Measurements from ENCODE around the gene CNBP. TPM values are rescaled to one million over a fixed set of nuclear protein-coding genes. Genes with fewer than 3 reads are reported as not detected.

Gene CNBP
- total and polyA plus RNA-seq, 9 of the 15 experiments (the other 6 are each of a cell fraction or from before 2014, with no cell fraction given) = 284 to 717 (median 412) TPM

- H3K27me3 ChIP-seq (ENCODE audit: control insufficient read depth in 2 of 2, insufficient read depth in 2 of 2, low read length in 2 of 2) = no peaks in the 10 kb centered on the region
- H3K4me3 ChIP-seq = no peak overlapping the region
- peaks cover 37% of the 10 kb centered on the region; the same call in 2 of the 3 replicates for H3K36me3 ChIP-seq (ENCODE audit: control insufficient read depth, insufficient read depth, low read length)
- no TSS peak for BruUV-seq (replicated peaks)
- H2AFZ ChIP-seq (ENCODE audit: low read depth, low read length) = no peak overlapping the region
- in situ Hi-C loops (cut with MboI) (no loop called here), intact Hi-C loops (cut with micrococcal nuclease) (no loop called here)
- H3K4me2 ChIP-seq (ENCODE audit: insufficient read depth, low read length) = no peak overlapping the region
- CTCF ChIA-PET (ENCODE audit: low intra/inter-chr PET ratio) = no interaction called here
- H3K9me3 ChIP-seq (replicated peaks; ENCODE audit: control insufficient read depth, insufficient read depth, low read depth, low read length) = no peaks in the 10 kb centered on the region
- FAIRE-seq = no peak
- POLR2A ChIA-PET = interaction anchor here (0.6 to 1.3 kb wide), 3 partner anchors 9 to 245 kb away, joined by 3 read pairs; no protein-coding TSS in a partner anchor
- no peaks in the 10 kb centered on the region for H4K20me1 ChIP-seq (replicated peaks; ENCODE audit: control insufficient read depth, insufficient read depth, low read length)
- H3K9me1 ChIP-seq (ENCODE audit: control insufficient read depth, insufficient read depth, low read length) = no peaks in the 10 kb centered on the region
- 89% methylated on average over 3 of the region's 16 CpGs for WGBS (ENCODE audit: insufficient coverage, low coverage, missing lambda C conversion rate)
- no peak overlapping the region for H3K27ac ChIP-seq (ENCODE audit: extremely low read depth, low read depth, low read length)
- no peak for DNase-seq (ENCODE audit: extremely low read depth in 1 of 4, low spot score in 3 of 4)
- peak; percentile 51; the same call in 1 of the 2 replicates for TF ChIP-seq POLR2G (IDR thresholded peaks at IDR 0.05; ENCODE audit: low read depth, low read length)
- no peak for TF ChIP-seq YBX1 (IDR thresholded peaks at IDR 0.05)
- no peaks in the 10 kb centered on the region for H3K79me2 ChIP-seq (ENCODE audit: control insufficient read depth, insufficient read depth, low read length)
- no peak for ATAC-seq
- H3K4me1 ChIP-seq (replicated peaks in 1 of 2; ENCODE audit: control insufficient read depth in 2 of 2, insufficient read depth in 2 of 2, low read length in 2 of 2) = peaks cover 0 to 7% of the 10 kb centered on the region in 2 experiments; a peak in 2 of 5 replicates
- peak overlapping the region in 1 of 2 experiments; percentile 5; a peak in 1 of 4 replicates for H3K9ac ChIP-seq (ENCODE audit: insufficient read depth in 1 of 2, low read depth in 2 of 2, low read length in 2 of 2)
These were observed 55.1 kb downstream of the CNBP start for GRCh38 chr3:129128357-129129155.

- no peaks in the 10 kb centered on the region for H3K9me1 ChIP-seq (ENCODE audit: control insufficient read depth, insufficient read depth, low read length)
- no peaks in the 10 kb centered on the region for H3K9me3 ChIP-seq (replicated peaks; ENCODE audit: control insufficient read depth, insufficient read depth, low read depth, low read length)
- H3K79me2 ChIP-seq (ENCODE audit: control insufficient read depth, insufficient read depth, low read length) = no peaks in the 10 kb centered on the region
- no peaks in the 10 kb centered on the region for H4K20me1 ChIP-seq (replicated peaks; ENCODE audit: control insufficient read depth, insufficient read depth, low read length)
- TF ChIP-seq HNRNPK (IDR thresholded peaks at IDR 0.05; ENCODE audit: low read depth, low read length, poor library complexity, severe bottlenecking) (no peak), POLR2G (IDR thresholded peaks at IDR 0.05; ENCODE audit: low read depth, low read length) (peak; percentile 26; the same call in 1 of the 2 replicates)
- WGBS (ENCODE audit: insufficient coverage, low coverage, missing lambda C conversion rate) = 72% methylated on average over 8 of the region's 9 CpGs
- H3K27ac ChIP-seq (ENCODE audit: extremely low read depth, low read depth, low read length) = no peak overlapping the region
- H3K9ac ChIP-seq (ENCODE audit: insufficient read depth in 1 of 2, low read depth in 2 of 2, low read length in 2 of 2) = no peak overlapping the region
- peaks cover 0 to 14% of the 10 kb centered on the region in 2 experiments; a peak in 2 of 5 replicates for H3K4me1 ChIP-seq (replicated peaks in 1 of 2; ENCODE audit: control insufficient read depth in 2 of 2, insufficient read depth in 2 of 2, low read length in 2 of 2)
- H3K4me2 ChIP-seq (ENCODE audit: insufficient read depth, low read length) = no peak overlapping the region
- in situ Hi-C loops (cut with MboI) = no loop called here
- peaks cover 25% of the 10 kb centered on the region; the same call in 2 of the 3 replicates for H3K36me3 ChIP-seq (ENCODE audit: control insufficient read depth, insufficient read depth, low read length)
- no peak overlapping the region for H3K4me3 ChIP-seq
- H2AFZ ChIP-seq (ENCODE audit: low read depth, low read length) = no peak overlapping the region
- no peak for FAIRE-seq
- BruUV-seq (replicated peaks) = no TSS peak
- POLR2A ChIA-PET = interaction anchor here (0.7 kb wide), 1 partner anchor 122 kb away, joined by 3 read pairs; no protein-coding TSS in a partner anchor
- no peak for ATAC-seq
- no peak for DNase-seq (ENCODE audit: extremely low read depth in 1 of 4, low spot score in 3 of 4)
- no peaks in the 10 kb centered on the region for H3K27me3 ChIP-seq (ENCODE audit: control insufficient read depth in 2 of 2, insufficient read depth in 2 of 2, low read length in 2 of 2)
- intact Hi-C loops (cut with micrococcal nuclease) = no loop called here
- CTCF ChIA-PET (ENCODE audit: low intra/inter-chr PET ratio) = no interaction called here
These were observed 56.9 kb downstream of the CNBP start for GRCh38 chr3:129126726-129127280.

All from K562 (cell line).